GM18858 (cell line): ENCODE data around the gene SETDB2.

Experiments used
- ATAC-seq: cut with Tn5 transposase; IDR thresholded peaks from one replicate; pipeline ENCODE4 v1.9.1; 2021; ENCODE audit not compliant: unreplicated experiment

The SETDB2 gene

DNA sequence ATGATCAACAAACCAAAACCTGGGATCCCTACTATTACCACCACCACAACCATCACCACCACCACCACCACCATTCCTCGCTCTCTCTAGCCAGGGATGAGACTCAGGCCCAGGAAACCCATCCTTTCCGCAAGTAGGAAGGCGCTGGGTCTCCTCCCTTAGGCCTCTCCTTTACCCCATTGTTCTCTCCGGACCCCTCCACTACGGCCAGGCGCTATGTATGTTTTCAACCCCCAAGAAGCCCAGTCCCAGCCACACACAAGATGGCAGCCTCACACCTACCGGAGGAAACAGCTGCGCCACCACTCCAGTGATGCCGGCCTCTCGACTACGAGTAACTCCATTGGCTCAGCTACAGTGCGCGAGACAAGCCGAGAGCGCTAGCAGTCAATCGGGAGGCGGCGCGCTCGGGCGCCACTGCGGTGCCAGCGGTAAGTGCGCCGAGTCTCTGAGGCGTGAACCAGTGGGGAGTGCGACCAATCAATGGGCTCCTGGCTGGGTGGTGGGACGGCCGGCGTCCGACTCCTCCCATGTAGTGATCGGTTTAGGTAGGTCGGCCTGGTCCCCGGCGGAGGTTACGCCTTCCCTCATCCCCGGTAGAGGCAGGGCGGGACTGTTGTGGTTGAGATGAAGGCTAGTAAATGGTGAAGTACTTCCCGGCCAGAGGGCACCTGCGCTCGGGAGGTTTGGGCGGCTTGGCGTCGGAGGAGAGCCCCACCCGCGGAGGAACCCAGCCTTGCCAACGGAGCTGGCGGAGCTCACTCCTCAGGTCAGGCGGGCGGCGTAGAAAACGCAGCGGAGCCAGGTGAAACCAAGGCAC lies at the start of gene SETDB2, which contains the start of gene CAB39L:
Gene SETDB2 (plus strand): TSS at position 571 of the 820 bp plus-strand sequence. CDS start 7,620 bp downstream, outside the sequence.
Gene CAB39L (minus strand): TSS at position 361 of the 820 bp plus-strand sequence. CDS start 61,154 bp downstream, outside the sequence.
- peak; percentile 86 for ATAC-seq

DNA sequence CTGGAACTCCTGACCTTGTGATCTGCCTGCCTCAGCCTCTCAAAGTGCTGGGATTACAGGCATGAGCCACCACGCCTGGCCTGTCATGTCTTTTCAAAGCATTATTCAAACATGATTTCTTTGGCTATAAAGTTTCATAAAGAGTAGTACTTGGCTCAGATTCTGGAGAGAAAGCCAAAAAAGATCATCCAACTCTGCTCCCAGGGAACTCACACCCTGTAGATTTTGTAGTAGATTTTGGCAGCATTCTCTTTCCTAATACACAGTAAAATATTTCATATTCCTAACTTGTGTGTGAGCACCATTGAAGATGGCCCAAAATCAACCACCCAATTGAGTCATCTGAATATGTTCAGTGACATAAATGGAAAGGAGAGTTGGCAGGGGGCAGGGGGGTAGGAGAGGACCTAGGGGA lies 48.6 kb upstream of the SETDB2 start:
- ATAC-seq = no peak

DNA sequence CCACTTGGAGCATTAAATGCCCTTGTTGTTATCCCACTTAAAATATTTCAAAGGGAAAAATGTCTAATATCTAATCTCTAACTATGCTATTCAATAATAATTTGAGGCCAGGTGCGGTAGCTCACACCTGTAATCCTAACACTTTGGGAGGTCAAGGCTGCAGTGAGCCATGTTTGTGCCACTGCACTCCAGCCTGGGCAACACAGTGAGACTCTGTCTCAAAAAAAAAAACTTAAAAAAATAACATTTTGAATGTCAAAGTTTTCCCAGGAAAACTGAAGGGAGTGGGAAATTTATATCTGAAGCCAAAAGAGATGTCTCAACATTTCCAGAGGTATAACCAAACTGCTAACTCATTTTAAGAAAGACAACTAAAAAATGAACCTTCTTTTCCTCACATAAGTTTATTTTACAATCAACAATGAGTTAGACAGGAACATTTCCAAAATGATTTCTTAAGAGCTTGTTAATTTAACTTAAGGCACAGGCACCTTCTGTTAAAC lies 48.1 kb upstream of the SETDB2 start:
- ATAC-seq = no peak

- ATAC-seq = no peak
Observed at GRCh38 chr13:49399801-49400472, 44.1 kb upstream of the SETDB2 start.

GRCh38 chr13:49400755-49401659 lies 43.1 kb upstream of the SETDB2 start:
- peak; percentile 84 for ATAC-seq

- no peak for ATAC-seq
Observed at GRCh38 chr13:49403996-49404702, 39.9 kb upstream of the SETDB2 start.

DNA sequence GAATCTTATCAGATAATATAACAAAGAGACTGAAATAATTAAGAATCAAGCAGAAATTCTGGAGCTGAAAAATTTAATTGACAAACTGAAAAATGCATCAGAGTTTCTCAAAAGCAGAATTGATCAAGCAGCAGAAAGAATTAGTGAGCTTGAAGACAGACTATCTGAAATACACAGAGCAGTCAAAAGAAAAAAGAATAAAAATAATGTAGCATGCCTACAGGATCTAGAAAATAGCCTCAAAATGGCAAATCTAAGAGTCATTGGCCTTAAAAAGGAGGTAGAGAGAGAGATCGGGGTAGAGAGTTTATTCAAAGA lies 39.4 kb upstream of the SETDB2 start:
- no peak for ATAC-seq

GRCh38 chr13:49407068-49407467 lies 37.0 kb upstream of the SETDB2 start:
- ATAC-seq = no peak

DNA sequence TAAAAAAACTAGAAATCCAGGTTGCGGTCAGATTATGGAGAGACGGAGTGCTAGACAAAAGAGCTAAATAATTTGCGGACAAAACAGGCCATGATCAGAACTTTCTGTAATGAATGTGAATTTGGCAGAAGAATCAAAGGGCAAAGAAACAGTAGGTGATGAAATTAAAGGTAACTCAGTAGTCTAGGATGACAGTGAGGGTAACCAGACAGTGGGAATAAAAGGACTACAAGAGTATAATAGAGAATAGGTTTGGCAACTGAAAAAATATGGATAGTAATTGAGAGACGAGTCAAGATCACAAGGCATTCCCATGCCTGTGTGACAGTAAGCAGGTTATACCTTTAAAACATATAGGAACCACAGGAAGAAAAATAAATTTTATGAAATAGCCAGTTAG lies 36.1 kb upstream of the SETDB2 start:
- no peak for ATAC-seq

DNA sequence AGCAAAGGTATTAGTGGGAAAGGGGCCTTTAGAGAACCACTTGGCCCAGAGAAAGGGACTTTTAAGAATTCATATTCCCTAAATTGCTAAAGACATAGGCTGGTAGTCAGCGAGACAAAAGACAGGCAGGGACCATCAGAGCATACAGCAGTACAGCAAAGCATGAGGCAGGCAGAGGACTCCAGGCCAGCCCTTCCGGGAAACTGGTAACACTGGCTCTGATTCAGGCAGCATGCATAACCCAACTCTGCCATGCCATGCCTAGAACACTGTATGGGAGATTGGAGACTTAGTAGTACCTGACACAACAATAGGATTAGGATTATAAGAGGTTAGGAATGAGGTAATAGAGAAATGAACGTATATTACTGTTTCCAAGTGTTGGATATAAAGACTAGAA lies 35.1 kb upstream of the SETDB2 start:
- no peak for ATAC-seq

DNA sequence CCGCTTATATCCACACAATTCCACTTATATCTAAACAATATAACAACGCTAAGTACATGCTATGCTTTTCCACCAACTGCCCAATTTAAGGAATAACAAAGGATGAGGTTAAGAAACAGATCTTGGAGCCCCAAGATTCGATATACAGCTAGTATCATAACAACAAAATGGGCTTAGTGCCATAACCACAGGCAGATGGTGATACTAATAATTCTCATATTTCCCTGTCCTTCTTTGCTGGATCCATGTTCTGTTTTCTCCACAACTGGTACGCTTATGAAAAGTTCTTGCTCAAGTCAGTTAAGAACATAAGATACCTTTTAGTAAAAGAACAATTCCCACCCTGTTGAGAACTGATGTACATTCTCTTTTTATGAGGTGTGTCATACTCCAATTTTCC lies 34.1 kb upstream of the SETDB2 start:
- no peak for ATAC-seq

GRCh38 chr13:49410477-49410876 lies 33.6 kb upstream of the SETDB2 start:
- no peak for ATAC-seq

GRCh38 chr13:49411353-49411752 lies 32.7 kb upstream of the SETDB2 start:
- ATAC-seq = no peak

GRCh38 chr13:49412749-49413148 lies 31.3 kb upstream of the SETDB2 start:
- no peak for ATAC-seq

DNA sequence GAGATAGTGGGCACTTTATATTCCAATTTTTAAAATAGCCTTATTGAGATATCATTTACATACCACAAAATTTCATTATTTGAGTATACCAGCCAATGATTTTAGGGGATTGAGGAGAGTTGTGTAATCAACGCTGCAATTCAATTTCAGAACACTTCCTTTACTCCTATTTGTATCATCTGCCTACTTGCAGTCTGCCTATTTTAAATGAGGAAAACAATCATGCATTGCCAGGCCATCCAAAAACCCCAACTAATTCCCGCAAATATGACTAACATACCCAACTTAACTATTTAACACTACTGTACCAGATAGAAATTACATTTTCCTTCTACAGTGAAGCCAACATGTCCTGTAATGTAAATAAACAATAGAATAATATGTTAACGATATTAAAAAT lies 26.9 kb upstream of the SETDB2 start:
- ATAC-seq = no peak

DNA sequence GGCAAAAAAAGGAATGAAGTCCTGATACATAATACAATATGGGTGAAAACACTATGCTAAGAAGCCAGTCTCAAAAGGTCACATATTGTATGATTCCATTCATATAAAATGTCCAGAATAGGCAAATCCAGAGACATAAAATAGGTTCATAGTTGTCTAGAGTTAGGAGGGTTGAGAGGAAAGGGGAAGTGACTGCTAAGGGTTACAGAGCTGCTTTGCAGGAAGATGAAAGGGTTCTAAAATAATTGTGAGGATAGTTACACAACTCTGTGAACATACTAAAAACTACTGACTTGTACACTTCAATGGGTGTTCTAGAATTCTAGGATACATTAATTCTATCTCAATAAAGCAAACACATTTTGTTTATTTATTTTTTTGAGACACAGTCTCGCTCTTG lies 25.9 kb upstream of the SETDB2 start:
- no peak for ATAC-seq

DNA sequence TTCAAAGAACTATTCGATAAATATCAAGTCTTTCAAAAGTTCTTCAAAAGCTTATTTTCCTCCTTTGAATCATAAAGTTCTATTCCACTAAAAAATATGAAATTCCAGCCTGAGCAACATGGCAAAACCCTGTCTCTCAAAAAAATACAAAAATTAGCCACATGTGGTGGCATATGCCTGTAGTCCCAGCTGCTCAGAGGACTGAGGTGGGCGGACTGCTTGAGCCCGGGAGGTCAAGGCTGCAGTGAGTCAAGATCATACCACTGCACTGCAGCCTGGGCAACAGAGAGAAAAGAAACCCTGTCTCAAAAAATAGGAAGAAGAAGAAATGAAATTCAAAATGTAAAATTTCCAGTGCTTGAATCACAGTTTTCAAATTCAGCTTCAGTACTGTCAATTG lies 24.8 kb upstream of the SETDB2 start:
- ATAC-seq = no peak

- no peak for ATAC-seq
Observed at GRCh38 chr13:49421391-49421790, 22.7 kb upstream of the SETDB2 start.

GRCh38 chr13:49424011-49424560 lies 20.0 kb upstream of the SETDB2 start:
- no peak for ATAC-seq

GRCh38 chr13:49428041-49428763 lies 15.9 kb upstream of the SETDB2 start:
- no peak for ATAC-seq
